Uterus (tissue), 2 donors: ENCODE measurements around the gene TF.

Source experiments
- CTCF ChIP-seq, 4 experiments: fragments of 200-600 bp in 2 of 4; fragments of 450-650 bp in 2 of 4; sonication (generic) in 2 of 4; IDR thresholded peaks; one replicate each; pipeline ENCODE4 v1.5.1; 2016 to 2019; ENCODE audit warnings: antibody characterized with exemption in 4 of 4, mild to moderate bottlenecking in 2 of 4, moderate library complexity in 1 of 4
- POLR2A ChIP-seq, 2 donors: fragments of 450-650 bp; IDR thresholded peaks; one replicate each; pipeline ENCODE4 v1.6.1; 2016; ENCODE audit warnings: antibody characterized with exemption in 2 of 2, mild to moderate bottlenecking in 1 of 2, moderate library complexity in 1 of 2

- TF ChIP-seq CTCF (IDR thresholded peaks at IDR 0.05) (no peak), POLR2A (IDR thresholded peaks at IDR 0.05) (no peak)
Observed at GRCh38 chr3:133700351-133700750, 45.8 kb upstream of the TF start.
